Epithelial cell of prostate (primary cell): ENCODE results near the gene DYDC1.

Experiments used
- DNase-seq: peaks from one replicate; pipeline ENCODE4 v3.0.0-alpha.2; 2011; ENCODE audit warnings: low read depth, low spot score
- H3K27ac ChIP-seq: fragments of 450-650 bp; 2 replicates; pipeline ENCODE4 v1.5.1; 2017; ENCODE audit warnings: mild to moderate bottlenecking

The DYDC1 gene

DNA sequence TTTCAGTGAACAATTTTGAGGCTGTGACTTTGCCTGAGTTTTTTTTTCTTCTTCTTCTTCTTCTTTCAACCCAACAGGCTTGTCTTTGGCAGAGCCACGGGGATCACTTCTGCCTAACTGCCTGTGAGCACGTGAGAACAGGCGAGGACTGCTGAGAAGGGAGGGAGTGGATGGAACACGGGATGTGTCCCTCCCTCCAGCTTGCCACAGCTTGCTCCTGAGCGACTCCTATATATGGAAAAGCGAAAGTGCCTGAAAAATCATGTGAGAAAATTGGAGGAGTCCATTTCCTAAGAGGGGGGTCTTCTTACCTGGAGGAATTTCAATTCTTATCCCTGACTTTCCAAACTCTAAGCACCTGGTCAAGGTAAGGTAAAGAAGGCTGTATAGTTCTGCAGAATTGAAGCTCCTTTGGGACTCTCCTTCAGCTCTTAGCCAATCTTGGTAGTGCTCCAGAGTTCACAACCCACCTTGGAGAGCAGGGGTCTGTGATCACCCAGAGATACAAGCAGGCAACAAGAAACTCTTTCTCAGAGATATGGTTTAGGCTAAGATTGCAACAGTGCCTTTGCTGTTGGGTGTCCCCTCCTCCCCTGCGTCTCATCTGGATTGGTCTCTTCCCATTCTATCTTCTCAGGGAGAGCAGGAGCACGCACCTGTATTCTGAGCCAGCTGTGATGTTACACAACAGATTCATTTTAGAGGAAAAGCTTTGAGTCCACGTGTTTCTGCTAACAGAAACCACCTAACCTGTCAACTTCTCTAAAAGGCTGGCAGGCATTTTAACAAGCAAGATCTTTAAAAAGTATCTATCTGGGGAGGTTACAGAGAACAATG lies 66.9 kb downstream of the DYDC1 start, which contains the start of gene MAT1A:
Gene MAT1A, minus strand, starts transcription at position 208 of the 837 bp plus-strand sequence. CDS start 235 bp downstream, outside the sequence.
- H3K27ac ChIP-seq = no peak within 1 kb of the TSS
- DNase-seq = peak; percentile 24

DNA sequence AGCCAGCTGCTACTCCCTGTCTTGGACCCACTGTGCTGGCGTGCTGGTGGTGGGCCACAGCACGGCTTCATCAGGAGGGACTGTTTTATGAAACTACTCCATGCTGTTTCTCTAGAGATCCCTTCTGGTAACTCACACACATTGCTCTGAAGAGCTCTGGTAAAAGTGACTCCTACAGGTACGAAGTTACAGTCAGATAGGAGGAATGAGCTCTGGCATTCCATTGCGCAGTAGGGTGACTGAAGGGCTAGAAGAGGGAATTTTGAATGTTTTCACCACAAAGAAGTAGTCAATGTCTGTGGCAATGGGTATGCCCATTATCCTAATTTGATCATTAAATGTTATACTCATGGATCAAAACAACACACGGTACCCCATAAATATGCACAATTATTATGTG lies 67.7 kb downstream of the DYDC1 start:
- no peak for DNase-seq
- no peak overlapping the region for H3K27ac ChIP-seq
